GM19438 (cell line): ENCODE results near the gene MEP1B.
"Not testable (repeated sequence)": the region's sequence is repeated elsewhere in the genome, so short reads cannot be mapped to it uniquely, and the experiment has no call there.

Experiments used
- ATAC-seq: cut with Tn5 transposase; IDR thresholded peaks from one replicate; pipeline ENCODE4 v1.9.1; 2021; ENCODE audit warnings: low read depth; ENCODE audit not compliant: unreplicated experiment

Gene MEP1B

GRCh38 chr18:32189790-32190189 lies at the start of gene MEP1B:
MEP1B (plus strand) TSS chr18:32190039; CDS start chr18:32190071, 32 bp downstream.
- ATAC-seq: no peak

GRCh38 chr18:32148185-32148870 lies 41.5 kb upstream of the MEP1B start:
- no peak for ATAC-seq

GRCh38 chr18:32152705-32153448 lies 37.0 kb upstream of the MEP1B start:
- peak; percentile 78 for ATAC-seq

GRCh38 chr18:32156855-32157254 lies 33.0 kb upstream of the MEP1B start:
- ATAC-seq: no peak

GRCh38 chr18:32157580-32157979 lies 32.3 kb upstream of the MEP1B start:
- ATAC-seq: no peak

- peak; percentile 85 for ATAC-seq
Observed at GRCh38 chr18:32158108-32158624, 31.7 kb upstream of the MEP1B start.

GRCh38 chr18:32158631-32159030 lies 31.2 kb upstream of the MEP1B start:
- ATAC-seq: not testable (repeated sequence)

- no peak for ATAC-seq
Observed at GRCh38 chr18:32160547-32160946, 29.3 kb upstream of the MEP1B start.

- ATAC-seq: no peak
Observed at GRCh38 chr18:32167980-32168730, 21.7 kb upstream of the MEP1B start.

GRCh38 chr18:32173654-32174053 lies 16.2 kb upstream of the MEP1B start:
- ATAC-seq: no peak

GRCh38 chr18:32174719-32175118 lies 15.1 kb upstream of the MEP1B start:
- ATAC-seq: no peak

GRCh38 chr18:32175265-32175664 lies 14.6 kb upstream of the MEP1B start:
- no peak for ATAC-seq

GRCh38 chr18:32176745-32177144 lies 13.1 kb upstream of the MEP1B start:
- not testable (repeated sequence) for ATAC-seq

- ATAC-seq: no peak
Observed at GRCh38 chr18:32177530-32177929, 12.3 kb upstream of the MEP1B start.

- ATAC-seq: no peak
Observed at GRCh38 chr18:32183503-32183902, 6.3 kb upstream of the MEP1B start.

- ATAC-seq: no peak
Observed at GRCh38 chr18:32190209-32190608, 370 bp downstream of the MEP1B start.

- ATAC-seq: no peak
Observed at GRCh38 chr18:32195881-32196815, 6.3 kb downstream of the MEP1B start.

GRCh38 chr18:32200766-32201165 lies 10.9 kb downstream of the MEP1B start:
- no peak for ATAC-seq

- ATAC-seq: no peak
Observed at GRCh38 chr18:32201948-32202672, 12.3 kb downstream of the MEP1B start.
